ENCODE results near the gene DDN.

Gene DDN

GRCh38 chr12:48994224-48995085 lies 4.7 kb downstream of the DDN start:
- ChIA-PET CTCF (interaction anchor here (0.7 to 35.8 kb wide), 8 partner anchors 8 to 142 kb away, joined by 3 to 1340 read pairs (median 10); partner anchors contain the start of genes ARF3, DDX23, PRKAG1 and WNT1), POLR2A (interaction anchor here (0.9 kb wide), 1 partner anchor 128 kb away, joined by 3 read pairs; no protein-coding TSS in a partner anchor)
- TF ChIP-seq CTCF (IDR thresholded peaks at IDR 0.05; ENCODE audit: insufficient read depth, low read length, missing control alignments): no peak
- H3K4me3 ChIP-seq (ENCODE audit: low read depth, low read length): no peak overlapping the region
- DNase-seq (ENCODE audit: low read depth, low spot score): no peak

- ChIA-PET POLR2A (interaction anchor here (0.9 kb wide), 1 partner anchor 128 kb away, joined by 3 read pairs; no protein-coding TSS in a partner anchor), CTCF (interaction anchor here (0.7 to 35.8 kb wide), 8 partner anchors 8 to 141 kb away, joined by 3 to 1340 read pairs (median 10); partner anchors contain the start of genes ARF3, DDX23, PRKAG1 and WNT1)
- no peak for TF ChIP-seq CTCF (IDR thresholded peaks at IDR 0.05; ENCODE audit: insufficient read depth, low read length, missing control alignments)
- no peak overlapping the region for H3K4me3 ChIP-seq (ENCODE audit: low read depth, low read length)
- no peak for DNase-seq (ENCODE audit: low read depth, low spot score)
Measured at GRCh38 chr12:48993787-48994186, 5.4 kb downstream of the DDN start.

- CTCF ChIA-PET: interaction anchor here (1.1 to 40.7 kb wide), 6 partner anchors 2 to 57 kb away, joined by 3 to 1340 read pairs (median 154); partner anchors contain the start of genes ARF3, DDN, PRKAG1 and WNT1
- no peak for DNase-seq (ENCODE audit: low read depth, low spot score)
- TF ChIP-seq CTCF (IDR thresholded peaks at IDR 0.05; ENCODE audit: insufficient read depth, low read length, missing control alignments): no peak
- POLR2A ChIA-PET: no interaction called here
- H3K4me3 ChIP-seq (ENCODE audit: low read depth, low read length): no peak overlapping the region
Measured at GRCh38 chr12:48991247-48992050, 7.7 kb downstream of the DDN start.

GRCh38 chr12:48990552-48990951 lies 8.6 kb downstream of the DDN start:
- CTCF ChIA-PET: interaction anchor here (1.1 to 40.7 kb wide), 4 partner anchors 3 to 56 kb away, joined by 3 to 1340 read pairs (median 672); partner anchors contain the start of genes ARF3, DDN, PRKAG1 and WNT1
- H3K4me3 ChIP-seq (ENCODE audit: low read depth, low read length): no peak overlapping the region
- POLR2A ChIA-PET: no interaction called here
- DNase-seq (ENCODE audit: low read depth, low spot score): no peak
- no peak for TF ChIP-seq CTCF (IDR thresholded peaks at IDR 0.05; ENCODE audit: insufficient read depth, low read length, missing control alignments)

GRCh38 chr12:48988030-48988649 lies 11.0 kb downstream of the DDN start:
- peak; percentile 85 for TF ChIP-seq CTCF (IDR thresholded peaks at IDR 0.05; ENCODE audit: insufficient read depth, low read length, missing control alignments)
- H3K4me3 ChIP-seq (ENCODE audit: low read depth, low read length): no peak overlapping the region
- DNase-seq (ENCODE audit: low read depth, low spot score): no peak
- CTCF ChIA-PET: interaction anchor here (0.7 to 40.7 kb wide), 29 partner anchors 5 to 191 kb away, joined by 3 to 1340 read pairs (median 6); partner anchors contain the start of genes ARF3, DDN, DDX23 and DHH
- POLR2A ChIA-PET: interaction anchor here (1.4 kb wide), 1 partner anchor 21 kb away, joined by 3 read pairs; no protein-coding TSS in a partner anchor
